K562 (cell line): ENCODE measurements around the gene SLC35G3. TPM values are rescaled to one million over a fixed set of nuclear protein-coding genes. Genes with fewer than 3 reads are reported as not detected.

Experiments used
- ESRRB ChIP-seq: fragments of 250-450 bp; sonication (Bioruptor Pico); IDR thresholded peaks from 2 replicates; pipeline ENCODE4 v1.5.0; 2020; ENCODE audit warnings: mild to moderate bottlenecking, moderate library complexity, borderline replicate concordance
- MEF2A ChIP-seq: IDR thresholded peaks from 2 replicates; pipeline ENCODE4 v1.6.1; 2011; ENCODE audit warnings: low read depth, mild to moderate bottlenecking, low read length, moderate library complexity; ENCODE audit not compliant: control insufficient read depth
- NFATC3 ChIP-seq: fragments of 450-650 bp; IDR thresholded peaks from 2 replicates; pipeline ENCODE4 v1.6.1; 2017; ENCODE audit warnings: mild to moderate bottlenecking
- RBFOX2 ChIP-seq: fragments of 200-400 bp; formaldehyde crosslinking; IDR thresholded peaks from 2 replicates; pipeline ENCODE4 v1.6.1; 2017; ENCODE audit warnings: low read depth, mild to moderate bottlenecking, low read length, moderate library complexity
- SIN3A ChIP-seq, 2 experiments: fragments of 150-350 bp in 1 of 2; IDR thresholded peaks; 2 replicates each; pipeline ENCODE4 v1.6.1; 2011 to 2016; ENCODE audit warnings: borderline replicate concordance in 2 of 2, low read depth in 2 of 2, low read length in 2 of 2, mild to moderate bottlenecking in 2 of 2, moderate library complexity in 2 of 2; ENCODE audit not compliant: control insufficient read depth in 1 of 2
- SLC30A9 ChIP-seq: fragments of 250-450 bp; sonication (Bioruptor Pico); IDR thresholded peaks from 2 replicates; pipeline ENCODE4 v1.8.0; 2022; ENCODE audit warnings: mild to moderate bottlenecking, moderate library complexity
- ZC3H11A ChIP-seq: IDR thresholded peaks from 2 replicates; pipeline ENCODE4 v1.6.1; 2012; ENCODE audit warnings: low read depth, low read length, improper control_type of control experiment
- ZNF324 ChIP-seq: fragments of 250-450 bp; sonication (Bioruptor Pico); IDR thresholded peaks from 2 replicates; pipeline ENCODE4 v1.4.0; 2020; ENCODE audit warnings: mild to moderate bottlenecking
- ZNF785 ChIP-seq: fragments of 250-450 bp; sonication (Bioruptor Pico); IDR thresholded peaks from 2 replicates; pipeline ENCODE4 v1.4.0; 2020; ENCODE audit warnings: mild to moderate bottlenecking
- polyA plus RNA-seq, 8 experiments: library from polyadenylated mRNA; depleted of rRNA in 4 of 8; stranded (reverse) in 5 of 8; unstranded in 3 of 8; fragments of >200 nt; fragmentation: Nextera tagmentation in 2 of 8; fragmentation: Illumina TruSeq in 1 of 8; extraction: Ambion mirVana in 2 of 8; extraction: Trizol in 1 of 8; gene quantifications; 2 replicates each; pipeline versions ENCODE4 v1.2.1 to v1.2.3, GENCODE V29; 2011 to 2014; ENCODE audit warnings: inconsistent platforms in 1 of 8, missing spikeins in 1 of 8
- total RNA-seq, 7 experiments: library from RNA; depleted of rRNA in 6 of 7; stranded (reverse); fragments of >200 nt in 6 of 7; fragmentation: Illumina TruSeq in 2 of 7; extraction: Trizol in 2 of 7; gene quantifications; 2 replicates each; pipeline versions ENCODE4 v1.2.1 to v1.2.3, GENCODE V29; 2011 to 2021; ENCODE audit warnings: low replicate concordance in 1 of 7
- TF ChIP-seq, protein P1 (sequence below): fragments of 450-650 bp; IDR thresholded peaks from 2 replicates; pipeline ENCODE4 v1.6.1; 2016; ENCODE audit warnings: low read depth
- TF ChIP-seq, protein P2 (sequence below), 2 experiments: IDR thresholded peaks; 2 replicates each; pipeline ENCODE4 v1.6.1; 2012; ENCODE audit warnings: improper control_type of control experiment in 2 of 2, low read depth in 2 of 2, low read length in 2 of 2, borderline replicate concordance in 1 of 2
- TF ChIP-seq, protein P3 (sequence below): fragments of 250-450 bp; sonication (Bioruptor Pico); IDR thresholded peaks from 2 replicates; pipeline ENCODE4 v1.4.0; 2020; ENCODE audit warnings: mild to moderate bottlenecking, moderate library complexity

SLC35G3 gene
- total and polyA plus RNA-seq, 9 of the 15 experiments (the other 6 are each of a cell fraction or from before 2014, with no cell fraction given): not detected

DNA sequence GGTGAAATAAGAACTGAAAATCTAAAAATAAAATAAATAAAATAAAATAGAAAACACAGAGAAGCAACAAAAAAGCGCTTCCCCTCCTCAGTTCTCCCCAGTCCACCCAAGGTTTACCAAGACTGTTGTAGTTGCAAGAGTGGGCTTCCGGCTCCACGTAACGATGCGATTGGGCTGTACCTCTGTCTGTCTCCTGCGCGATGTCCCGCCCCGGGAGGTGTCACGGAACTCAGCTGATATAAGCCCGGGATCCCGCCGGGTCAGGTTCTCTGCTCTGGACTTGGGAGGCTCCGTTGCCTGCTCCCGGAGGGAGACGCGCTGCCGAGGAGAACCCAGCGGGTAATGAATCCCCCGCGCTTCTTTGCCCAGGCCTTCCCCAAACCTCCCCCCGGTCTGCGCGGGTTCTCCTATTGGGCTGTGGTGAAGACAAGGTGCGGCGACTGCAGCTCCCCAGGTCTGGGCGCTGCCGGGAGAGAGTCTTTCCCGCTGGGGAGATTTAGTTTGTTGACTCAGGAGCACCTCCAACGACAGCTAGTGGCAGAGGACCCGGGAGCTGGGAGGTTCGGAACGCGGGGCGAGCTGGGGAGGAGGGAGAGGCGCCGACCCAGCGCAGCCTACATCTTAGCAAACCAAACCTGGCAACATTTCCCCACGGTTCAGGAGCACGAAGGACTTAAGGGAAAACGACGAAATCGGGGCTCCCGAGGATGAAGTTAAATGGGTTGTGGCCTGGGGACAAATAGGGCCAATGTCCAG, 48.8 kb upstream of the SLC35G3 start, which contains the start of gene SLFN5 (continued):
- TF ChIP-seq, protein P1, sequence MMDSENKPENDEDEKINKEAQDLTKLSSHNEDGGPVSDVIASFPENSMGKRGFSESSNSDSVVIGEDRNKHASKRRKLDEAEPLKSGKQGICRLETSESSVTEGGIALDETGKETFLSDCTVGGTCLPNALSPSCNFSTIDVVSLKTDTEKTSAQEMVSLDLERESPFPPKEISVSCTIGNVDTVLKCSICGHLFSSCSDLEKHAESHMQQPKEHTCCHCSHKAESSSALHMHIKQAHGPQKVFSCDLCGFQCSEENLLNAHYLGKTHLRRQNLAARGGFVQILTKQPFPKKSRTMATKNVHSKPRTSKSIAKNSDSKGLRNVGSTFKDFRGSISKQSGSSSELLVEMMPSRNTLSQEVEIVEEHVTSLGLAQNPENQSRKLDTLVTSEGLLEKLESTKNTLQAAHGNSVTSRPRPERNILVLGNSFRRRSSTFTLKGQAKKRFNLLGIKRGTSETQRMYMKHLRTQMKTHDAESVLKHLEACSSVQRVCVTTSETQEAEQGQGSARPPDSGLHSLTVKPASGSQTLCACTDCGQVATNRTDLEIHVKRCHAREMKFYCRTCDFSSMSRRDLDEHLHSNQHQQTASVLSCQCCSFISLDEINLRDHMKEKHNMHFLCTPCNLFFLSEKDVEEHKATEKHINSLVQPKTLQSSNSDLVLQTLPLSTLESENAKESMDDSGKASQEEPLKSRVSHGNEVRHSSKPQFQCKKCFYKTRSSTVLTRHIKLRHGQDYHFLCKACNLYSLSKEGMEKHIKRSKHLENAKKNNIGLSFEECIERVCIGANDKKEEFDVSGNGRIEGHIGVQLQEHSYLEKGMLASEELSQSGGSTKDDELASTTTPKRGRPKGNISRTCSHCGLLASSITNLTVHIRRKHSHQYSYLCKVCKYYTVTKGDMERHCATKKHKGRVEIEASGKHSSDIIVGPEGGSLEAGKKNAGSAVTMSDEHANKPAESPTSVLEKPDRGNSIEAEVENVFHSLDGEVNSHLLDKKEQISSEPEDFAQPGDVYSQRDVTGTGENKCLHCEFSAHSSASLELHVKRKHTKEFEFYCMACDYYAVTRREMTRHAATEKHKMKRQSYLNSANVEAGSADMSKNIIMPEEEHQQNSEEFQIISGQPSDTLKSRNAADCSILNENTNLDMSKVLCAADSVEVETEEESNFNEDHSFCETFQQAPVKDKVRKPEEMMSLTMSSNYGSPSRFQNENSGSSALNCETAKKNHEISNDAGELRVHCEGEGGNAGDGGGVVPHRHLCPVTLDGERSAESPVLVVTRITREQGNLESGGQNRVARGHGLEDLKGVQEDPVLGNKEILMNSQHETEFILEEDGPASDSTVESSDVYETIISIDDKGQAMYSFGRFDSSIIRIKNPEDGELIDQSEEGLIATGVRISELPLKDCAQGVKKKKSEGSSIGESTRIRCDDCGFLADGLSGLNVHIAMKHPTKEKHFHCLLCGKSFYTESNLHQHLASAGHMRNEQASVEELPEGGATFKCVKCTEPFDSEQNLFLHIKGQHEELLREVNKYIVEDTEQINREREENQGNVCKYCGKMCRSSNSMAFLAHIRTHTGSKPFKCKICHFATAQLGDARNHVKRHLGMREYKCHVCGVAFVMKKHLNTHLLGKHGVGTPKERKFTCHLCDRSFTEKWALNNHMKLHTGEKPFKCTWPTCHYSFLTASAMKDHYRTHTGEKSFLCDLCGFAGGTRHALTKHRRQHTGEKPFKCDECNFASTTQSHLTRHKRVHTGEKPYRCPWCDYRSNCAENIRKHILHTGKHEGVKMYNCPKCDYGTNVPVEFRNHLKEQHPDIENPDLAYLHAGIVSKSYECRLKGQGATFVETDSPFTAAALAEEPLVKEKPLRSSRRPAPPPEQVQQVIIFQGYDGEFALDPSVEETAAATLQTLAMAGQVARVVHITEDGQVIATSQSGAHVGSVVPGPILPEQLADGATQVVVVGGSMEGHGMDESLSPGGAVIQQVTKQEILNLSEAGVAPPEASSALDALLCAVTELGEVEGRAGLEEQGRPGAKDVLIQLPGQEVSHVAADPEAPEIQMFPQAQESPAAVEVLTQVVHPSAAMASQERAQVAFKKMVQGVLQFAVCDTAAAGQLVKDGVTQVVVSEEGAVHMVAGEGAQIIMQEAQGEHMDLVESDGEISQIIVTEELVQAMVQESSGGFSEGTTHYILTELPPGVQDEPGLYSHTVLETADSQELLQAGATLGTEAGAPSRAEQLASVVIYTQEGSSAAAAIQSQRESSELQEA: no peak
- TF ChIP-seq MEF2A: no peak
- TF ChIP-seq SIN3A (IDR thresholded peaks at IDR 0.05; ENCODE audit: borderline replicate concordance in 2 of 2, control insufficient read depth in 1 of 2, low read depth in 2 of 2, low read length in 2 of 2): no peak
- no peak for TF ChIP-seq ZNF785 (CRISPR knock-in tag)
- TF ChIP-seq RBFOX2: peak; percentile 59
- TF ChIP-seq, protein P2, sequence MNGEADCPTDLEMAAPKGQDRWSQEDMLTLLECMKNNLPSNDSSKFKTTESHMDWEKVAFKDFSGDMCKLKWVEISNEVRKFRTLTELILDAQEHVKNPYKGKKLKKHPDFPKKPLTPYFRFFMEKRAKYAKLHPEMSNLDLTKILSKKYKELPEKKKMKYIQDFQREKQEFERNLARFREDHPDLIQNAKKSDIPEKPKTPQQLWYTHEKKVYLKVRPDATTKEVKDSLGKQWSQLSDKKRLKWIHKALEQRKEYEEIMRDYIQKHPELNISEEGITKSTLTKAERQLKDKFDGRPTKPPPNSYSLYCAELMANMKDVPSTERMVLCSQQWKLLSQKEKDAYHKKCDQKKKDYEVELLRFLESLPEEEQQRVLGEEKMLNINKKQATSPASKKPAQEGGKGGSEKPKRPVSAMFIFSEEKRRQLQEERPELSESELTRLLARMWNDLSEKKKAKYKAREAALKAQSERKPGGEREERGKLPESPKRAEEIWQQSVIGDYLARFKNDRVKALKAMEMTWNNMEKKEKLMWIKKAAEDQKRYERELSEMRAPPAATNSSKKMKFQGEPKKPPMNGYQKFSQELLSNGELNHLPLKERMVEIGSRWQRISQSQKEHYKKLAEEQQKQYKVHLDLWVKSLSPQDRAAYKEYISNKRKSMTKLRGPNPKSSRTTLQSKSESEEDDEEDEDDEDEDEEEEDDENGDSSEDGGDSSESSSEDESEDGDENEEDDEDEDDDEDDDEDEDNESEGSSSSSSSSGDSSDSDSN (IDR thresholded peaks at IDR 0.05; ENCODE audit: borderline replicate concordance in 1 of 2, low read depth in 2 of 2, low read length in 2 of 2): no peak
- TF ChIP-seq SLC30A9 (CRISPR knock-in tag): no peak
- no peak for TF ChIP-seq ZC3H11A
- TF ChIP-seq, protein P3, sequence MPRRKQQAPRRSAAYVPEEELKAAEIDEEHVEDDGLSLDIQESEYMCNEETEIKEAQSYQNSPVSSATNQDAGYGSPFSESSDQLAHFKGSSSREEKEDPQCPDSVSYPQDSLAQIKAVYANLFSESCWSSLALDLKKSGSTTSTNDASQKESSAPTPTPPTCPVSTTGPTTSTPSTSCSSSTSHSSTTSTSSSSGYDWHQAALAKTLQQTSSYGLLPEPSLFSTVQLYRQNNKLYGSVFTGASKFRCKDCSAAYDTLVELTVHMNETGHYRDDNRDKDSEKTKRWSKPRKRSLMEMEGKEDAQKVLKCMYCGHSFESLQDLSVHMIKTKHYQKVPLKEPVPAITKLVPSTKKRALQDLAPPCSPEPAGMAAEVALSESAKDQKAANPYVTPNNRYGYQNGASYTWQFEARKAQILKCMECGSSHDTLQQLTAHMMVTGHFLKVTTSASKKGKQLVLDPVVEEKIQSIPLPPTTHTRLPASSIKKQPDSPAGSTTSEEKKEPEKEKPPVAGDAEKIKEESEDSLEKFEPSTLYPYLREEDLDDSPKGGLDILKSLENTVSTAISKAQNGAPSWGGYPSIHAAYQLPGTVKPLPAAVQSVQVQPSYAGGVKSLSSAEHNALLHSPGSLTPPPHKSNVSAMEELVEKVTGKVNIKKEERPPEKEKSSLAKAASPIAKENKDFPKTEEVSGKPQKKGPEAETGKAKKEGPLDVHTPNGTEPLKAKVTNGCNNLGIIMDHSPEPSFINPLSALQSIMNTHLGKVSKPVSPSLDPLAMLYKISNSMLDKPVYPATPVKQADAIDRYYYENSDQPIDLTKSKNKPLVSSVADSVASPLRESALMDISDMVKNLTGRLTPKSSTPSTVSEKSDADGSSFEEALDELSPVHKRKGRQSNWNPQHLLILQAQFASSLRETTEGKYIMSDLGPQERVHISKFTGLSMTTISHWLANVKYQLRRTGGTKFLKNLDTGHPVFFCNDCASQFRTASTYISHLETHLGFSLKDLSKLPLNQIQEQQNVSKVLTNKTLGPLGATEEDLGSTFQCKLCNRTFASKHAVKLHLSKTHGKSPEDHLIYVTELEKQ: no peak
- no peak for TF ChIP-seq ESRRB (CRISPR knock-in tag)
- TF ChIP-seq ZNF324 (CRISPR knock-in tag): no peak
- no peak for TF ChIP-seq NFATC3
